HT1080 (cell line): ENCODE measurements around the gene MANF. TPM values are rescaled to one million over a fixed set of nuclear protein-coding genes. Genes with fewer than 3 reads are reported as not detected.
"Not testable (repeated sequence)": the region's sequence is repeated elsewhere in the genome, so short reads cannot be mapped to it uniquely, and the experiment has no call there.

Experiments
- DNase-seq: peaks from one replicate; pipeline ENCODE4 v3.0.0-alpha.2; 2015; ENCODE audit warnings: low read depth
- polyA plus RNA-seq, 2 experiments: library from polyadenylated mRNA; depleted of rRNA; stranded (reverse); fragments of >200 nt; gene quantifications; 2 replicates each; pipeline ENCODE4 v1.2.3, GENCODE V29; 2015
- total RNA-seq: library from RNA; depleted of rRNA; stranded (reverse); fragments of >200 nt; shearing (Covaris generic); gene quantifications from 2 replicates; pipeline ENCODE4 v1.2.3, GENCODE V29; 2014; rRNA removed

MANF gene
- total RNA-seq = 115 and 154 TPM in 2 replicates
- polyA plus RNA-seq (2015; cell fraction: cytosol; rRNA removed) = 85.2 and 99.4 TPM in 2 replicates
- 42.3 and 42.8 TPM in 2 replicates for polyA plus RNA-seq (2015; cell fraction: nucleus; rRNA removed)

- DNase-seq = peak; percentile 99
These were observed at the start of gene MANF for GRCh38 chr3:51384726-51385473. MANF (plus strand) TSS chr3:51385291; CDS start chr3:51385343, 52 bp downstream.

- no peak for DNase-seq
These were observed 48.8 kb upstream of the MANF start for GRCh38 chr3:51336261-51336660.

- DNase-seq = no peak
These were observed 47.4 kb upstream of the MANF start for GRCh38 chr3:51337666-51338065.

- no peak for DNase-seq
These were observed 46.5 kb upstream of the MANF start for GRCh38 chr3:51338632-51339031.

- peak; percentile 93 for DNase-seq
These were observed 44.9 kb upstream of the MANF start for GRCh38 chr3:51340013-51340829.

- DNase-seq = no peak
These were observed 44.0 kb upstream of the MANF start for GRCh38 chr3:51340989-51341636.

- DNase-seq = peak; percentile 88
These were observed 41.0 kb upstream of the MANF start for GRCh38 chr3:51343918-51344687.

- DNase-seq = no peak
These were observed 34.3 kb upstream of the MANF start for GRCh38 chr3:51350751-51351150.

GRCh38 chr3:51353131-51353530 is 32.0 kb upstream of the MANF start:
- DNase-seq = no peak

GRCh38 chr3:51353691-51354090 is 31.4 kb upstream of the MANF start:
- no peak for DNase-seq

- no peak for DNase-seq
These were observed 30.9 kb upstream of the MANF start for GRCh38 chr3:51354172-51354571.

- DNase-seq = no peak
These were observed 30.1 kb upstream of the MANF start for GRCh38 chr3:51354731-51355615.

- no peak for DNase-seq
These were observed 29.1 kb upstream of the MANF start for GRCh38 chr3:51355891-51356578.

- DNase-seq = no peak
These were observed 27.2 kb upstream of the MANF start for GRCh38 chr3:51357856-51358255.

- DNase-seq = no peak
These were observed 26.1 kb upstream of the MANF start for GRCh38 chr3:51358981-51359380.

- DNase-seq = no peak
These were observed 24.3 kb upstream of the MANF start for GRCh38 chr3:51360806-51361205.

- no peak for DNase-seq
These were observed 23.3 kb upstream of the MANF start for GRCh38 chr3:51361746-51362145.

- no peak for DNase-seq
These were observed 22.6 kb upstream of the MANF start for GRCh38 chr3:51362476-51362875.

GRCh38 chr3:51368276-51368675 is 16.8 kb upstream of the MANF start:
- not testable (repeated sequence) for DNase-seq
